ENCODE results near the gene EVC2. TPM values are rescaled to one million over a fixed set of nuclear protein-coding genes. Genes with fewer than 3 reads are reported as not detected.

Gene EVC2
- total RNA-seq, 2 donors from 2014 or later: 8.6 to 13.2 TPM

DNA sequence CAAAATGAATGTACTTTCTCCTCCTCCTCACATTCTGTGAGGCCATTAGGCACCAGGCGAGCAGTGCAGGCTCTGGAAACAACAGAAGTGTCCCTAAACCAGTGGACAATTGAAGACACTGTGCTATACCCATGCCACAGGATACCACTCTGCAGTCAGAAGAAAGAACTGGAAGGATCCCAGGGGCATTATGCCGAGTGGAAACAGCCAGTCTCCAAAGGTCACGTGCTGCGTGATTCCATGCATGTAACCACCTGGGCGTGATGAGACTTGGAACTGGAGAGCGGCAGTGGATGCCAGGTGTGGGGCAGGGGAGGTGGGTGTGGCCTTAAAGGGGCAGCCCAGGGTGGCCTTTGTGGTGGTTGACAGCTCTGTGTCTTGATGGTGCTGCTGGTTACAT, 139.4 kb downstream of the EVC2 start:
- no peaks in the 10 kb centered on the region for H3K36me3 ChIP-seq (replicated peaks in 1 of 2; ENCODE audit: insufficient read depth in 1 of 2, low read depth in 2 of 2)
- H3K4me1 ChIP-seq: no peaks in the 10 kb centered on the region
- DNase-seq: no peak
- no peaks in the 10 kb centered on the region for H3K9me3 ChIP-seq
- 68 to 79% methylated on average over 6 of the region's 6 CpGs for WGBS, 2 donors
- H3K27me3 ChIP-seq: no peaks in the 10 kb centered on the region
- no peak overlapping the region for H3K4me3 ChIP-seq
- ATAC-seq: no peak
- intact Hi-C loops (cut with DNase I): no loop called here
- H3K27ac ChIP-seq: no peak overlapping the region
- TF ChIP-seq, protein P1, sequence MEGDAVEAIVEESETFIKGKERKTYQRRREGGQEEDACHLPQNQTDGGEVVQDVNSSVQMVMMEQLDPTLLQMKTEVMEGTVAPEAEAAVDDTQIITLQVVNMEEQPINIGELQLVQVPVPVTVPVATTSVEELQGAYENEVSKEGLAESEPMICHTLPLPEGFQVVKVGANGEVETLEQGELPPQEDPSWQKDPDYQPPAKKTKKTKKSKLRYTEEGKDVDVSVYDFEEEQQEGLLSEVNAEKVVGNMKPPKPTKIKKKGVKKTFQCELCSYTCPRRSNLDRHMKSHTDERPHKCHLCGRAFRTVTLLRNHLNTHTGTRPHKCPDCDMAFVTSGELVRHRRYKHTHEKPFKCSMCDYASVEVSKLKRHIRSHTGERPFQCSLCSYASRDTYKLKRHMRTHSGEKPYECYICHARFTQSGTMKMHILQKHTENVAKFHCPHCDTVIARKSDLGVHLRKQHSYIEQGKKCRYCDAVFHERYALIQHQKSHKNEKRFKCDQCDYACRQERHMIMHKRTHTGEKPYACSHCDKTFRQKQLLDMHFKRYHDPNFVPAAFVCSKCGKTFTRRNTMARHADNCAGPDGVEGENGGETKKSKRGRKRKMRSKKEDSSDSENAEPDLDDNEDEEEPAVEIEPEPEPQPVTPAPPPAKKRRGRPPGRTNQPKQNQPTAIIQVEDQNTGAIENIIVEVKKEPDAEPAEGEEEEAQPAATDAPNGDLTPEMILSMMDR (IDR thresholded peaks at IDR 0.05): no peak
- TF ChIP-seq POLR2A (IDR thresholded peaks at IDR 0.05): no peak

DNA sequence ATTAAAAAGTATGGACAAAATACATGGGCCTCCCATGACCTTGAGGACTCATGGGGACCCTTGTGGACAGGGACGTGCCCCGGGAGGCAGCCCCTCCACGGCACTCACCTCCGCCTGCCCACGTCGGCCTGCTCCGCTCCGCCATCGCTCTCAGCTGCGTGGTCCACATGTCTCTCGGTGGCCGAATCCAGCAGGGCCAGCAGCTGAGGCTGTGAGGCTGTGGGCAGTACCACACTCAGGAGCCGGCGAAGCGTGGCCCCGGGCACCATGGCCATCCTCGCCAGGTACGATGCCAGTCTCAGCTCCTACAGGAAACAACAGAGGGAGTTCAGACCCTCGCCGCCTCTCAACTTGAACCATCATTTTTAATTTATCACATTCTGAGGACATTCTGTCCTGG, 140.0 kb downstream of the EVC2 start:
- no peak overlapping the region for H3K4me3 ChIP-seq
- no peaks in the 10 kb centered on the region for H3K27me3 ChIP-seq
- H3K27ac ChIP-seq: no peak overlapping the region
- H3K9me3 ChIP-seq: no peaks in the 10 kb centered on the region
- DNase-seq (no peak), ATAC-seq (no peak)
- intact Hi-C loops (cut with DNase I): no loop called here
- TF ChIP-seq POLR2A (IDR thresholded peaks at IDR 0.05): no peak
- TF ChIP-seq, protein P1 (IDR thresholded peaks at IDR 0.05): no peak
- WGBS, 2 donors: 92 to 94% methylated on average over 20 of the region's 20 CpGs
- no peaks in the 10 kb centered on the region for H3K36me3 ChIP-seq (replicated peaks in 1 of 2; ENCODE audit: insufficient read depth in 1 of 2, low read depth in 2 of 2)
- H3K4me1 ChIP-seq: no peaks in the 10 kb centered on the region

DNA sequence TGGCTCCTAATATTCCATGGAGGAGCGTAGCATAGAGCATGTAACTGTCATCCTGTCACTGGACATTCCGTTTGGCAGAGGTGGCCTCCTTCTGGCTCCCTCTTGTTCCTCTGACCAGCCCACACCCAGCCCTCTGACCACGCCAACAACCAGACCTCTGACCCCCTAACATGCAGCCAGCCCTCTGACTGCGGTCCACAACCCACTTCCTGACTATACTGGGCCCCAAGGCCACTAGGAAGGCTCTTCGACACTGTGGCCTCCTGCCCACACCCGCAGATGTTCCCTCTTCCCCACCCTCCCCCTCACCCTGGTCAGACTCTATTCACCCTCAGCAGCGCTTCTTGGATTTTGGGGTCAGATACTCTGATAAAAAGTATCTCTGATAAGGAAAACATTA, 141.4 kb downstream of the EVC2 start:
- H3K27me3 ChIP-seq: no peaks in the 10 kb centered on the region
- intact Hi-C loops (cut with DNase I): no loop called here
- H3K4me1 ChIP-seq: no peaks in the 10 kb centered on the region
- no peak overlapping the region for H3K4me3 ChIP-seq
- DNase-seq (no peak), ATAC-seq (no peak)
- no peak for TF ChIP-seq POLR2A (IDR thresholded peaks at IDR 0.05)
- TF ChIP-seq, protein P1 (IDR thresholded peaks at IDR 0.05): no peak
- H3K9me3 ChIP-seq: no peaks in the 10 kb centered on the region
- WGBS, 2 donors: 82 to 83% methylated on average over 7 of the region's 7 CpGs
- no peaks in the 10 kb centered on the region for H3K36me3 ChIP-seq (replicated peaks in 1 of 2; ENCODE audit: insufficient read depth in 1 of 2, low read depth in 2 of 2)
- no peak overlapping the region for H3K27ac ChIP-seq

DNA sequence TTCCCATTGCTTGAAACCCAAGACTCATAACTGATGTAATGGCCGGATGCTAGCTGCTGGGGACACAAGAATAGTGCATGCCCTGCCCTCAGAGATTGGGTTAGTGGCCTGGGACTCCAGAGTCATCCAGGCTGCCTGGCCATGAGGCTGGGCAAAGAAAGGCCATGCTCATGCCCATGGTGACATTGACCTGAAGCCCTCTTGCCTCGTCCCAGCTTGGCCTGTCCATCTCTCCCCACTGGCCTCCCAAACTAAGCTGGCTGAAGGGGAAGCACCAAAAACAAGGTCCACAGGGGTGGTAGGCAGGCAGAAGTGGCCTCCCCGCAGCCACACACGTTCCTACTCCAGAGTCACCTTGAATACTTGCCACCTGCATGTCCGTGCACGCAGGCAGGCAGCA, 141.8 kb downstream of the EVC2 start:
- no peak for DNase-seq
- Histone ChIP-seq H3K27me3 (no peaks in the 10 kb centered on the region), H3K9me3 (no peaks in the 10 kb centered on the region), H3K27ac (no peak overlapping the region), H3K36me3 (replicated peaks in 1 of 2; ENCODE audit: insufficient read depth in 1 of 2, low read depth in 2 of 2) (no peaks in the 10 kb centered on the region), H3K4me1 (no peaks in the 10 kb centered on the region), H3K4me3 (no peak overlapping the region)
- WGBS, 2 donors: 77 to 89% methylated on average over 6 of the region's 6 CpGs
- intact Hi-C loops (cut with DNase I): no loop called here
- no peak for TF ChIP-seq POLR2A (IDR thresholded peaks at IDR 0.05)
- TF ChIP-seq, protein P1 (IDR thresholded peaks at IDR 0.05): no peak
- ATAC-seq: no peak

DNA sequence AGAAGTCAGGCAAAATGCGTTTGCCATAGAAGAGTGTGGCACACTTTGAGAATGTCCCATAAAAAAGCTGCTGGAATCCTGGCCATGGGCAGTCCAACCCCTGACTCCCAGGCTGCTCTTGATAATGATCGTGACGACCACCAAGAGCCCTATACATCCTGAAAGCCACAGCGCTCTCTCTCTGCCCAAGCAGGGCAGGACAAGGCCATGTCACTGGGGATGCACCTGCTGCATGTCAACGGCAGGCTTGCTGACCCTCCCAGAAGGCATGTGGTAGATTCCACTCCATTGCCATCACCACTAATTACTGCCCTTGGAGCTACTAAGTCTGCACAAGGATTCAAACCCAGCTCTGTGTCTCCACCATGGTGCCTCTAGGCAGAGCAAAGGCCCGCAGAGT, 144.5 kb downstream of the EVC2 start:
- Histone ChIP-seq H3K36me3 (replicated peaks in 1 of 2; ENCODE audit: insufficient read depth in 1 of 2, low read depth in 2 of 2) (no peaks in the 10 kb centered on the region), H3K9me3 (no peaks in the 10 kb centered on the region), H3K4me3 (no peak overlapping the region), H3K4me1 (no peaks in the 10 kb centered on the region), H3K27ac (no peak overlapping the region), H3K27me3 (no peaks in the 10 kb centered on the region)
- DNase-seq: no peak
- WGBS, 2 donors: 90 to 92% methylated on average over 6 of the region's 6 CpGs
- TF ChIP-seq POLR2A (IDR thresholded peaks at IDR 0.05): no peak
- TF ChIP-seq, protein P1 (IDR thresholded peaks at IDR 0.05): no peak
- ATAC-seq: no peak
- intact Hi-C loops (cut with DNase I): no loop called here

Measured in body of pancreas (tissue), 4 donors.